ENCODE results near the gene BMP4. TPM values are rescaled to one million over a fixed set of nuclear protein-coding genes. Genes with fewer than 3 reads are reported as not detected.

BMP4 gene
- polyA plus RNA-seq, 3 donors from 2014 or later = not detected

DNA sequence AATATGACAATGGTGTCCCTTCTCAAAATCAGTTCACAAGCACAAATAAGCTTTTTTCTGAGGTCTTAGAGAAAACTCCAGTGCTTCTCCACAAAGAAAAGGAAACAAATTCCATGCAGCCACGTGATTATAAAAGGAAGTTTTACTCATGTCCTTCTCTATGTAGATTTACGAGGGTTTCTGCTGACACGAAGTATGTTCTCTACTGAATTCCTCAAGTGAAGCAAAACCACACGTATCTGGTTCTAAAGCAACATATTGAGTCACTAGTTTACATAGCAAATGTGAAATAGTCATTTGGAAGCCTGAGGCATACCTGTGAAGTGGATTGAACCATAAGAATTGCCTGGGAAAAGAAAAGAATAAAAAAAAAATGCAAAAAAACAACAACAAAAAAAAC, 31.9 kb downstream of the BMP4 start:
- H3K36me3 Mint-ChIP-seq = no peaks in the 10 kb centered on the region
- peaks cover 2 to 5% (median 4%) of the 10 kb centered on the region in 3 donors for H3K27me3 Mint-ChIP-seq (ENCODE audit: low read depth in 3 of 3)
- H3K27ac Mint-ChIP-seq = no peak overlapping the region
- peaks cover 0 to 7% (median under 1%) of the 10 kb centered on the region in 6 donors for H3K9me3 Mint-ChIP-seq
- no peak overlapping the region for H3K4me3 Mint-ChIP-seq
- no peaks in the 10 kb centered on the region for H3K4me1 Mint-ChIP-seq
- no peak for DNase-seq

DNA sequence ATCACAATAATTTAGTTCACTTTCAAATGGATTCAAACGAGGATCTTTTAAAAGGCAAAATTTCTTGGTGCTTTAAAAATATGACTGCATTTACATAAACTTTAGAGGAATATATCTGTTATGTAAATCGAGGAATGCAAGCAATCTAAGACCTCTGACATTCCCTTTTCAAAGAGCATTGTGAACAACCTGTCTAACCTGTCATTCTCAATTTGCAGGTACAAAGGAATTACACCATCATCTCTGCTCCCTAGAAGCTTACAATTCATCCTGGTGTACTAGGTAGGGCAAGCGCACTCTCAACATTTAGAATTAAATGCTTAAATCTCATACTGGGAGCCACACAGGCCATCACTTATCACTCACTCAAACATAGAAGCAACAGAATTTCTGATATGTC, 35.6 kb downstream of the BMP4 start:
- Mint-ChIP-seq H3K27ac (no peak overlapping the region), H3K9me3 (peaks cover 0 to 4% (median 0%) of the 10 kb centered on the region in 6 donors), H3K36me3 (no peaks in the 10 kb centered on the region), H3K27me3 (ENCODE audit: low read depth in 3 of 3) (peaks cover 0 to 6% (median 3%) of the 10 kb centered on the region in 3 donors), H3K4me1 (no peaks in the 10 kb centered on the region), H3K4me3 (no peak overlapping the region)
- no peak for DNase-seq

DNA sequence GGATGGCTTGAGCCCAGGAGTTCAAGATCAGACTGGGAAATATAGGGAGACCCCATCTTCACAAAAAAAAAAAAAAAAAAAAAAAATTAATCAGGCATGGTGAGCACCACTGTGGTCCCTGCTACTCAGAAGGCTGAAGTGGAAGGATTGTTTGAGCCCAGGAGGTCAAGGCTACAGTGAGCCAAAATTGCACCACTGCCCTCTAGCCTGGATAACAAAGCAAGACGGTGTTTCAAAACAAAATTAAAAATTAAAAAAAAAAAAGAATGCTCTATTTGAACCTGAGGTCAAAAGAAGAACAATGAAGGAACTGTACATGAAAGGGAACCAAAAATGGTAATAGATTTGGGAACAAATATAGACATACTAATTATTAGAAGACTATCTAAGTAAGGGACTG, 40.4 kb downstream of the BMP4 start:
- no peak overlapping the region for H3K4me3 Mint-ChIP-seq
- no peaks in the 10 kb centered on the region for H3K4me1 Mint-ChIP-seq
- no peaks in the 10 kb centered on the region for H3K36me3 Mint-ChIP-seq
- peaks cover 1 to 6% (median 4%) of the 10 kb centered on the region in 6 donors for H3K9me3 Mint-ChIP-seq
- peaks cover 3% of the 10 kb centered on the region in 3 donors for H3K27me3 Mint-ChIP-seq (ENCODE audit: low read depth in 3 of 3)
- H3K27ac Mint-ChIP-seq = no peak overlapping the region
- DNase-seq = no peak

DNA sequence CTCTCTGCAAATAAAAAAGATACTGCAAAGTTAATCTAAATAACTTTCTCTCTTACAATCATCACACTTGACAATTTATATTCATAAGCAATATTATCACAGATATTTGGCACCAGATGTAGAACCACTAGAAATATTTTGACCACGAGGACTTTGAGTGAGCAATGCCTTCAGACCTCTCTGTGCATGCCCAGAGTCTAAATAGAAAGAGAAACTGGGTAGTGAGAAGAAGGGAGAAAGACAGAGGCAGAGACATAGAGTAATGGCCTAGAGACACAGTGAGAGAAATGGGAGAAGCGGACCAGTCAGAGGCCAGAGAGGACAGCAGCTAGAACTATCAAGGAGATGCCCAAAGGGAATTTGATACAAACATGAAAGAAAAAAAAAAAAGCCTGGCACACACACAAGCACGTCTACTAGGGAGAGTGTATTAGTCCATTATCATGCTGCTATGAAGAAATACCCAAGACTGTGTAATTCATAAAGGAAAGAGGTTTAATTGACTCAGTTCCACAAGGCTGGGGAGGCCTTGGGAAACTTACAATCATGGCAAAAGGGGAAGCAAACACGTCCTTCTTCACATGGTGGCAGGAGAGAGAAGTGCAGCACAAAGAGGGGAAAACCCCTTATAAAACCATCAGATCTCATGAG, 41.1 kb downstream of the BMP4 start:
- H3K36me3 Mint-ChIP-seq = no peaks in the 10 kb centered on the region
- H3K9me3 Mint-ChIP-seq = peaks cover 1 to 6% (median 5%) of the 10 kb centered on the region in 6 donors
- DNase-seq = no peak
- H3K4me1 Mint-ChIP-seq = no peaks in the 10 kb centered on the region
- H3K4me3 Mint-ChIP-seq = no peak overlapping the region
- H3K27ac Mint-ChIP-seq = no peak overlapping the region
- peaks cover 3% of the 10 kb centered on the region in 3 donors for H3K27me3 Mint-ChIP-seq (ENCODE audit: low read depth in 3 of 3)

DNA sequence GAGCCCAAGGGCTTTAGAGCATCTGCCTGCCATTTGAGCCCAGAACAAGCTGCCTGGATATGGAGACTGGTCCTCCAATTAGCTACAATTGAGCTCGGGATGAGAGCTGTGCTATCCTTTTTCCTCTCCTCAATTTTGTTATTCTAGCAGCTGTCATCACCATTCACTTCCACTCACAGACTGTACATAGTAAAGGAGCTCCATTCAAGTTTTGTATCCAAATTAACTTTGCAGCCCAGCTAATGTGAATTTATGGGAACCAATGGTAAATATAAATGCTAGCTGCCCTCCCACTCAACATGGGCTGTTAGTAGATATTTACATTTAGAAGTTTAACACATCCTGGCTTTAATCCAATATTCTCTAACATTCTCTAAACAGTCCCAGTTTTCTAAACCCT, 44.6 kb downstream of the BMP4 start:
- Mint-ChIP-seq H3K36me3 (no peaks in the 10 kb centered on the region), H3K27ac (no peak overlapping the region), H3K4me3 (no peak overlapping the region), H3K4me1 (no peaks in the 10 kb centered on the region), H3K27me3 (ENCODE audit: low read depth in 3 of 3) (peaks cover 0 to 3% (median 0%) of the 10 kb centered on the region in 3 donors), H3K9me3 (peaks cover 1 to 6% (median 5%) of the 10 kb centered on the region in 6 donors)
- no peak for DNase-seq

DNA sequence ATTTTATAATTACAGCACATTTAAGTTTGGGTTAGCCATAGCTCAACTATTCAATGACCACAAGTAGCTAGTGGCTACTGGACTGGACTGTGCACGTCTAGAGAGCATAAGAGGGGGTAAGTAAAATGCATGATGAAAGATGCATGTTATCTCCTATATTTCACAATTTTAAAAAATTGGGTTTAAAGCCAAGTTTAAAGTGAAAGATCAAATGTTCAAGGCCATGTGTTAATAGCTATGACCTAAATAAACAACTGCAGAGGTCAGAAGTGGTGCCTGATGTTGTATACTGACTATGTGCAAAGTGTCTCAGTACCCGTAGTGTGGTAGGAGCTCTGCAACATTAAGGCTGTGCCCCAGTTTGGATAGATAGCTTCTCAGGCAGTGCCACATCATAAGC, 48.2 kb downstream of the BMP4 start:
- H3K36me3 Mint-ChIP-seq = no peaks in the 10 kb centered on the region
- DNase-seq = no peak
- H3K27me3 Mint-ChIP-seq (ENCODE audit: low read depth in 3 of 3) = no peaks in the 10 kb centered on the region
- no peak overlapping the region for H3K27ac Mint-ChIP-seq
- peaks cover 1 to 14% (median 7%) of the 10 kb centered on the region in 6 donors for H3K9me3 Mint-ChIP-seq
- no peaks in the 10 kb centered on the region for H3K4me1 Mint-ChIP-seq
- H3K4me3 Mint-ChIP-seq = no peak overlapping the region

DNA sequence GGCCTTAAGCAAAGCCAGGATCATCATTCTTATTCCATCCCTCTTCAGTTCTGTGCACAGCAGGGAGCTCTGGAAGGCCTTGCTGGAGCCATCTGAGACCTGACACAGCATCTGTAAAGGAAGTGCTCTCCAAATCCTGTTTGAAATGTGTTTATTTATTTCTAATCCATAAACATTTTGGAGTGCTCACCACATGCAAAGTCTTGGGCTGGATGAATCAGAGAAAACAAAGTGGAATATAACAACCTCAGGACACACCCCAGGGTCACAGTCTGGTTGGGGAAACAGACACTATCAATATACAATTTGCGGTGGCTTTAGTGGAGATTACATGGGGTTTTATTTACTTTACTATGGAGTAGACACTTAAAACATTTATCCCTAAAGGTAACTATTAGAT, 54.3 kb downstream of the BMP4 start:
- Mint-ChIP-seq H3K9me3 (peaks cover 1 to 14% (median 10%) of the 10 kb centered on the region in 6 donors), H3K4me3 (no peak overlapping the region)

DNA sequence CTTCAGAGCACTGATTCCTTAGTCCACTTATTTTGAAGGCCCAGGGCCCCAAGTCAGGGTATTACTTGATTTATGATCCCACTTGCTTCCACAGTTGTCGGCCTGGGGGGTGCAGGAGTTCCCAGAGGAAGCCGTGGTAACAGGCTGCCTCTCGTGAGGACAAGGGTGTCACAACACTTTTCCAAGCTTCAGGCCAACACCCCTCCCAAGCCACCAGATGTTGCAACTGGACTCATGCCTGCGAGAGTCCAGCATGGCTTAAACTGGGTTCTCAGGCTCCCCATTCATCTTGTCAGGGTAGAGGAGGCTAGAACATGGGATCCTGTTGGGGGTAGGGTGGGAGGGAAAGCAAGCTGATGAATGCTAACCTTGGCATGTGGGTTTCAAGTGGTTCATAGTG, 56.1 kb downstream of the BMP4 start:
- no peak overlapping the region for H3K27ac Mint-ChIP-seq
- H3K4me3 Mint-ChIP-seq = no peak overlapping the region
- no peaks in the 10 kb centered on the region for H3K36me3 Mint-ChIP-seq
- peaks cover 0 to 3% (median 0%) of the 10 kb centered on the region in 3 donors for H3K27me3 Mint-ChIP-seq (ENCODE audit: low read depth in 3 of 3)
- peaks cover 1 to 14% (median 5%) of the 10 kb centered on the region in 6 donors for H3K9me3 Mint-ChIP-seq
- no peaks in the 10 kb centered on the region for H3K4me1 Mint-ChIP-seq
- no peak for DNase-seq

More for the DNA sequence above, 54.3 kb downstream of the BMP4 start:
- no peak for DNase-seq
- Mint-ChIP-seq H3K36me3 (no peaks in the 10 kb centered on the region), H3K27me3 (ENCODE audit: low read depth in 3 of 3) (peaks cover 0 to 3% (median 0%) of the 10 kb centered on the region in 3 donors), H3K27ac (no peak overlapping the region), H3K4me1 (no peaks in the 10 kb centered on the region)
